NAMALWA (cell line): Measurements from ENCODE around the gene PALD1.
"Not testable (repeated sequence)": the region's sequence is repeated elsewhere in the genome, so short reads cannot be mapped to it uniquely, and the experiment has no call there.

ENCODE experiments used
- DNase-seq: peaks from one replicate; pipeline ENCODE4 v3.0.0-alpha.2; 2015; ENCODE audit warnings: low spot score

PALD1 gene

DNA sequence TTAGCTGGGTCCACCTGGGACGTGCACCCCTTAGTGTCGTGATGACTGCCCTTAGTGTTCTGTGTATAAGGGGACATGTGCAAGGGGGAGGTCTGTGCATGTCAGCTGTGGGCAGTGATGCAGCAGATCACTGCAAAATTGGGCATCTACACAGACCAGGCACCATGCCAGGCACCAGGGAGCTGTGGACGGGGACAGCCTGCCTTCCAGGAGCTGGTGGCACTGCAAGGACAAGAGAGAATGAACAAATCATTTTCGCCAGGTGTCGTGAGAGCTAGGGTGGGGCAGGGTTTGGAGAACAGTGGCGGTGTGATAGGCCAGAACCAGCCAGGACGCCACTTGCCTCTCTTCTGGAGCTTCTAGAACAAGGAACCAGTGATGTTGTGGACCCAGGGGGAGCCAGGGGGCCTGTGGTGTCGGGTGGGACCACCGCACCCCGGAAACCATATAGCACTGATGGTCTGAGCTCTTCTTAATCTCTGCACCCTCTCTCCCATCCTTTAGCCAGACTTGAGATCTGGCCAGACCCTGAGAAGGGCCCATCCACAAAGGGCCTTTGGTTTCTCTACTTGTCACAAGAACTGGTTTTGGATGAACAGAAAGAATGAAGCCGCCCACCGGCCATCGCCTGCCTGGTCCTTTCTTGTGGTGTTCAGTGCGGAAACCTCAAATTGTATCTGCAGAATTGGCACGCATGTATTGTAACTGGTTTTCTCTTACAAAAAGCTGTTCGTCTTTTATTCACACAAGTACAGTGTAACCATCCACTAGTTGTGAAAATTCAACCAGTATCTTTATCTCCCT, 93.3 kb downstream of the PALD1 start:
- no peak for DNase-seq

DNA sequence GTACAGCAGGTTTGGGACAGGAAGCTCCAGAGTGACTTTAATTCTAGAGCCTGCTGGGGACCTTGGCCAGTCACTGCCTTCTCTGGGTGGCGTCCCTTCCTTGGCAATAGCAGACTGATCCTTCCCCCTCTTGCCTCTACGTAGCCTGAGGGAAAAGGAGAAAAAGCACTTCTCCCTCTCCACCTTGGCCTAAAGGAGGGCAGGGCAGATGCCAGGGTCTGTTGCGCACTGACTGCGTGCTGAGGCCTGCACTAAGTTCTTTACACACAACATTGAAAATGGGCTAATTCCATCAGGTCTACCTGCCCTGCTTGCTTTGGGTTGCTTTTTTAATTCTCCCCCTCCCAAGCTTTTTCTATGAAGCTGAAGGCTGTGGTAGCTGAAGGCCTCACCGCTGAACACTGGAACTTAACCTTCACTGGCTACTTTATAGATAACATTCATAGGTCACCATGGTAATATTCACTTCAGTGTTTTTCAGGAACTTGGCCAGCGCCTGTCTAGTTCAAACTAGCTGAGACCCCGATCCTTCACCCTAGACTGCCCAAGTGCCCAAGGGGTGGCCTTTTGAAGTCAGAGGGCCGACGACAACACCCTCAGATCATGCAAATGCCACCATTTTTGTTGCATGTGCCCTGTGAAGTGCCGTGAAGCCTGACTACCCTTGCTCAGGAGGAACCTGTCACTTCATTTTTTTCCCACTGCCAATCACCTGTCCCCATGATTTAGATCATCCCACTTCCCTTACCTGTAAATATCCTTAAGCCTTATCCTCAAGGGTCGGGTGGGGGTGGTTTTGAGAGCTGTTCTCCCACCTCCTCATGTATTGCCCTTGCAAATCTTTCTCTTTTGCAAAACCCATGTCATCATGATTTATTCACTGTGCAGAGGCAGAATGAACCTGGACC, 95.3 kb downstream of the PALD1 start:
- DNase-seq: no peak

DNA sequence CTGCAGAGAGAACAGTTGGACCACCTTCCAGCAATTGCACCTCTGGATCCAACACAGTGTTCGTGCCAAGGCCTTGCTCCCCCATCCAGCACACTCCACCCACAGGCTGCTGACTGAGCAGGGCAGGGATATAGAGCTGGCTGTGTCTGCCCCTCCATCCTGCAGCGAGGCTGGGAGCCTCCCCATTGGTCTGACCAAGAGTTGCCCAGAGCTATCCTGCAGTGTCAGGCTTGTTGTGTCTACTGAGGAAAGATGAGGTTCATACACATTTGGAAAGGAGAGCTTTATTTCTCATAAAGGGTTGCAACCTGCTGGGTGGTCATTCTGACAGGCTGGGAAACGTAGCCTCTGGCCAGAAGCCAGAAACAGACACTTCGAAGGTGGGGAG, 96.9 kb downstream of the PALD1 start:
- no peak for DNase-seq

DNA sequence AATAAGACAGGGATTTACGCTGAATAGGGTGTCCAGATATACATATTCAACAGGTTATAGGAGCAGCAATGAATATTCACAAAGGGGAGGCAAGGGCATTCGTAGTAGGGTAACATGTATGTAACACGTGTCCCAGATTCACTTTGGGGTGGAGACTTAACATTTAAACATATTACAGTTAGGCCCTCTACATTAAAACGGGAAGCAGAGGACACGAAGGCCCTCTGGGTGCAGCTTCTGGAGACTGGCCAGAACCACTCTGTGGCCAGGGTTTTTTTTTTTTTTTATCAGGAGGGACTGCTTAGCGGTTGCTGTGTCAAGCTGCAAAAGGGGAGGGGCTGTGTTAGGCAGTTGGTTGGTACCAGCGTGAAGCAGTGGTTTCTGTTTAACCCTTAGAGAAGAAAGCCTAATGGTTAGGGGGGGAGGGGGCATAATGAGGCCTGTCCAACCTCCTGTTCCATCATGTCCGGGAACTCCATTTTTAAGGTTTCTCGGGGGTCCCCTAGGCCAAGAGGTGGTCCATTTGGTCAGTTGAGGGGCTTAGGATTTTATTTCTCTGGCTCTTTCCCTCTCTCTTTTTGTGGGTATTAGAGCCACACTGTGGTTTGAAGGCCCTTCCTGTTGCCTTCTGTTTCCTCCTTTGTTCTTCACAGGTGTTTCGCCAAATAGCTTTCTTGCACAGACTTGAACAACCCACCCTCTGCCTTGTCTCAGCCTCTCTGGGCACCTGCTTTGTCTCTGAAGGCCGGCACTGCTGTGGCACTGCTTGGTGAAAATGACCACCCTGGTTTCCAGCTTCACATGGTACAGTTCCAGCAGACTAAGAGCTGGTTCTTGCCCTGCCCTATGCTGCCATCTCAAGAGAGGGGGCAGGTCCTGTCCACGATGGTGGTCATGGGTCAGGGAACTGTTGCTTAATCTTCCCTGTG, 97.6 kb downstream of the PALD1 start:
- peak; percentile 57 for DNase-seq

DNA sequence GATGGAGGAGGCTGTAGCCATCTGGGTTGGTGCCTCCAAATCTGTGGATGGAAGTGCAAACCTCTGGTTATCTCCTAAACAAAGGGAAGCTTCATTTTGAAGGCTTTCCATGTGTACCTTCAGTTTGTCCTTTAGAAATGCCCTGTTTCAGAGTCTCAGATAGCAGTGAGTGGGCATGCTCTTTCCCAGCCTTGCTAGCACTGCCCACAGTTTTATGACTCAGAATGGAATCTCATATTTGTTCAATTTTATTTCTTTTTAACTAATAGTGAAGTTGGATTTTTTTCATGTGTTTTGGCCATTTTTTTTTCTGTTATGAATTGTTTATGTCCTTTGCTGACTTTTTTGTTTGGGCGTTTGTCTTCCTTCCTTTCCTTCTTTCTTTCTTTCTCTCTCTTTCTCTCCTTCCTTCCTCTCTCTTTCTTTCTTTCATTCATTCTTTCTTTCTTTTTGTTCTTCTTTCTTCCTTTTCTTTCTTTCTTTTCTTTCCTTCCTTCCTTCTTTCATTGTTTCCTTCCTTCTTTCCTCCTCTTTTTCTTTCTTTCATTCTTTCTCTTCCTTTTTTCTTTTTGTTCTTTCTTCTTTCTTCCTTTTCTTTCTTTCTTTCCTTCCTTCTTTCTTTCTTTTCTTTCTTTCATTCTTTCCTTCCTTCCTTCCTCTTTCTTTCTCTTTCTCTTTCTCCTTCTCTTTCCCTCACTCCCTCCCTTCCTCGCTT, 98.4 kb downstream of the PALD1 start:
- no peak for DNase-seq

DNA sequence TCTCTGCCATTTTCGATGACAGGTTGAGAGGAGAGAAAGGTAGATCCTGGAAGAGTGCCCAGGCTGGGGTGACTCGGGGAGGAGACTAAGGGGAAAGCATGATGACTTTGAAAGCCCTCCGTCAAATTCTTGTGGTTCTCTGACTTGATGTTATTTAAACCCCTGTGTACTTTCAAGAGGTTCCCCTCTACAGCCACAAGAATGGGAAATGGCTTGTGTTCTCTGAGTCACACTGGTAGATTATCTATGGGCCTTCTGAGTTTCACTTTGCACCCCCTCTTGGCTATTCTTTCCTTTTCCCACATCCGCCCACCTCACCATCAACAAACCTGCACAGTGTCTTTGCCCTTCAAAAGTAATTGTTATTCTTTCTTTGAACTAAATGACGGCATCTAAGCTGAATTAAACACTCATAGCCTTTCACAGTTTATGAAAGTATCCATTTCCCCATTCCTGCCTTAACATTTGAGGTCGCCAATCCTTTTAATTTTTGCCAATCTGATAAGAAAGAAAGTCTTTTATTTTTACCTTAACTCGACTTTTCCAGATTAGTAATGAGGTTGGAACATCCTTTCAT, 99.9 kb downstream of the PALD1 start:
- no peak for DNase-seq

DNA sequence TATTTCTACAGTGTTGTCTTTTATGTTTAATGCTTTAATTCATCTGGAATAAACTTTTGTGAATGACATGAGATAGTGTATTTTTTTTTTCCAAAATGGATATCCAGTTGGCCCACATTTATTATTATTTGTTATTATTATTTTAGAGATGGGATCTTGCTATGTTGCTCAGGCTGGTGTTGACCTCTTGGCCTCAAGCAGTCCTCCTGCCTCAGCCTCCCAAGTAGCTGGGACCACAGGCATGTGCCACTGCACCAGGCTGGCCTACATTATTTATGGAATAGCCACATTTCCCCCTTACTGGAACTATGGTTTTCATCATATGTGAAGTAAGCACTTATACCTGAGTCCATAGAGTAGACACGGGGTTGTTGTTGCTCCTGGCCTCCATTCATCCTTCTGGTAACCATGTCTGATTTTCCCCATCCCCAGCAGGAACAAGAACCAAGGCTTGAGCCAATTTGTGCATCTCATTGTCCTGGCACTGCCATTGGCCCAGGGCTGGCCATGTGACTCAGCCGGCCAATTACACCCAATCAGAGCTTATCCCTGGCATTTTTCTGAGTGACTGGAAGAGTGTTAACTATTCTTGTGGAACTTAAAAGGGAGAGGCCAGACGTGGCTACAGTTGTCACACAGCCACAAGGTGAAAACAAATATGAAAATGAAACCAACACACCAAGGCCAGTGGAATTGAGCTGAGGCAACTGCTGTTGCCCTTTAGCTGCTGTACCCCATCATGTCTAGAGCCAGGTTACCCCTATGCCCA, 100.9 kb downstream of the PALD1 start:
- no peak for DNase-seq

DNA sequence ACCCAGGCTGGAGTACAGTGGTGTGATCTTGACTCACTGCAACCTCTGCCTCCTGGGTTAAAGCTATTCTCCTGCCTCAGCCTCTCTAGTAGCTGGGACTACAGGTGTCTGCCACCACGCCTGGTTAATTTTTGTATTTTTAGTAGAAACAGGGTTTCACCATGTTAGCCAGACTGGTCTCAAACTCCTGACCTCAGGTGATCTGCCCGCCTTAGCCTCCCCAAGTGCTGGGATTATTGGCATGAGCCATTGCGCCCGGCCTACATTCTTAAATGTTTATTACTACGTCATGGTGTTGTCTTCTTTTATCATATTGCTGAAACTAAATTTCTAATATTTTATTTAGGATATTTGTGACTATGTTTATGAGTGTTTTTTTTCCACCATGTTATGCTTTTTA, 102.6 kb downstream of the PALD1 start:
- not testable (repeated sequence) for DNase-seq

DNA sequence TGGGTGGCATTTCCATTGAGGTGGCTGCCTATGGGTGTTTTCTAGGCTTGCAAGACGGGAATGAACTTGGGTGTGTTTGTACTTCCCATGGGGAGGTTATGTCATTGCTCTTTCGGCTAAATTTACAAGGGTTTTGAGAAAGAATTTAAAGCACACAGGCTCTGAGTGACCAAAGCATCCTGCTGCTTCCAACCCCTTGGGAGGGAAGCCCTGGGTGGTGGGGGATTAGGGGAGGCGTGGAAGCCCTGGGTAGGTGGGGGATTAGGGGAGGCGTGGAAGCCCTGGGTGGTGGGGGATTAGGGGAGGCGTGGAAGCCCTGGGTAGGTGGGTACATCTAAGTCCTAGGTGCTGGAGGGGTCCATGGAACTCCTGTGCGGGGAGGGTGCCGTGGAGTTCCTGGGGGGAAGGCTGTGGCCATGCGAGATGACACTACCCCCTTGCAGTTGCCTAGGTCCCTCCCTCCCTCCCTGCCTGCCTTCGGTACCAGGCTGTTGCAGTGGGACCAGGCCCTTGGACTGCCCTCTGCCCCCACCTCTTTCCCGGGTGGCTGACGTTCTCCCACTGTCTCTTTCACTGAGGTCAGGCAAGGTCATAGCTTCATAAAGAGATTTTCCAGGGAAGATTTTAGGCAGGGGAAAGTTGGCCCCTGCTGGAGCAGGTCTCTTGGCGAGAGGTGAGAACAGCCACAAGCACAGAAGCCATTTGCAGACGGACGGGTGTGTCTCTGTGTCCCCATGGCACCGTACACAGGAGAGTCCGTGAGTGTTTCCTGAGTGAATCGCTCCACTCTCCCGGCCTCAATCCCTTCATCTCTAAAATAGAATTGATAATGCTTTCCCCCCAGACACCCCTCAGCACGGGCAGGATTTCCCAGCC, 104.5 kb downstream of the PALD1 start:
- no peak for DNase-seq

DNA sequence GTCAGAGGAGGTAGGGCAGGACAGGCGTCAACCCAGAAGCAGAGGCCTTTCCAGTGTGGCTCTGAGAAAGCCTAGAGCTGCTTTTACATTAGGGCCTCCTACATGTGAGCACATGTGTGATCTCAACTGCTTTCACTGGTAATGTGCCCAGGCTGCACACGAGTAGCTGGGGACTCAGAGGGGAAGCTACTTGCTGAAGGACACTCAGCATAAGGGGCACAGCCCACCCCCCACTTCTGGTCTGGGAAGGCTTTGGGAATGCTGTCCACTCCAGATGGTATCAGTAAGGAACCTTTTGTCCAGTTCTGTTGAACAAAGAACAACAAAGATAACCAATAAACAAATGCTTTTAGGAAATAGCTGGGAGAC, 105.1 kb downstream of the PALD1 start:
- DNase-seq: no peak

DNA sequence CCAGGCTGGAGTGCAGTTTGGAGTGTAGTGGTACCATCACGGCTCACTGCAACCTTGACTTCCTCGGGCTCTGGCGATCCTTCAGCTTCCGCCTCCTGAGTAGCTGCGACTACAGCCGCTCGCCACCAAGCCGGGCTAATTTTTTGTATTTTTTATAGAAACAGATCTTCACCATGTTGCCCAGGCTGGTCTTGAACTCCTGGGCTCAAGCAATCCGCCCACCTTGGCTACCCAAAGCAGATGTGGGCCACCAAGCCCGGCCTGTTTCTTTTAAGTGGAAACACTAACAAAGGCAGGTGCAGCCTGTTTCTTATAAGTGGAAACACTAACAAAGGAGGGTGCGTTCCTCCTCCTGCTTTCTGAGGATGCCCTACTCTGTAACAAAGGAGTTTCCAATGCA, 105.8 kb downstream of the PALD1 start:
- DNase-seq: no peak

DNA sequence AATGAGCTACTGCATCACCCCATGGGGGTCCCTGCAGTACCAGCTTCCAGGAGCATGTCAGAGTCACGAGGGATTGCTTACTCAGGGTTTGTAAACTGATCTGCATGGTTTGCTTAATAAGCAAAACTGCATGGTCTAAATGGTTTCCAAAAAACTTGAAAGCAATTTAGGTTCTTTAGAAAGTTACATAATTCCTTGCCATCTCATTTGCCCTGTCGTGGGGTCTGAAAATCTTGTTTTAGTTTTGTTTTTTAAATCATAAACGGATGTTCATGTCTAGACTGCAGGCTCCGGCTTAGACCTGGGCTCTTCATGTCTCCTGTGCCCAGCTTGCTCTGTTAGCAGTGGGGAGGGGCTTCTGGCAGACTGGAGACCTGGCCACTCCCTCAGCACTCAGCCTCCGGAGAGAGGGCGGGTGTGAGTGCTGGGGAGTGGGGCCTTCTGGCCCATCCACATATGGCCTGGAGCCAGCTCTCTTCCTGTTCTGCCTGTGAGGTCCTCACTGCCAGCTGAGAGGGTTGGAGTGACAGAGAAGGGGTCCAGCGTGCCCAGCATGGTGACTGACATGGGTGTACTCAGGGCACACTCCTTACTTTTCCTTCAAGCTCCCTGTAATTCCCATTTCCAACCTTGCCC, 106.5 kb downstream of the PALD1 start:
- DNase-seq: no peak

DNA sequence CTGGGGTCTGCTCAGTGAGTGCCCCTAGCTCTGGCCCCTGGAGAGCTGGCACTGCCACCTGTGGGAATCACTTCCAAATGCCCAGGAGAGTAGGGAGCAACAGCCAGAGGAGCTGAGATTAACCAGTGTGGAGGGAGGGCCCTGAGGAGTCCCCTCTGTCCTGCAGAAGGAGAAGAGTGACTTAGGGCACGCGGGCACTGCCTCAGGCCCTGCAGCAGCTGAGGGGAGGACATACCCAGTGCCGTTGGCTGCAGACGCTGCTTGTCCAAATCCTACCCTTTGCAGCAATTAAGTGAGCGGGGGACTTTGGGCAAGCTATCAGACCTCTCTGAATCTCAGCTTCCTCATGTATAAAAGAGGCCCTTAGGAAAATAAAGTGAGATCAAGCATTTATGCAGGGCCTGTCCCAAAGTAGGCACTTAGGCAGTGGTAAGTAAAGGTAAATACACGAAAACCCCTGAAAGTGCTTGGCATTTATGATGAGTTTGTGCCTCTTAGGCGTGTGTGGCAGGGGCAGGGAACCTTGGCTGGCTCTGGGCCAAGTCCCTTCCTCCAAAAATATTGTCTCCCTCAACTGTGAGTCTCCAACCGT, 107.1 kb downstream of the PALD1 start:
- DNase-seq: no peak

DNA sequence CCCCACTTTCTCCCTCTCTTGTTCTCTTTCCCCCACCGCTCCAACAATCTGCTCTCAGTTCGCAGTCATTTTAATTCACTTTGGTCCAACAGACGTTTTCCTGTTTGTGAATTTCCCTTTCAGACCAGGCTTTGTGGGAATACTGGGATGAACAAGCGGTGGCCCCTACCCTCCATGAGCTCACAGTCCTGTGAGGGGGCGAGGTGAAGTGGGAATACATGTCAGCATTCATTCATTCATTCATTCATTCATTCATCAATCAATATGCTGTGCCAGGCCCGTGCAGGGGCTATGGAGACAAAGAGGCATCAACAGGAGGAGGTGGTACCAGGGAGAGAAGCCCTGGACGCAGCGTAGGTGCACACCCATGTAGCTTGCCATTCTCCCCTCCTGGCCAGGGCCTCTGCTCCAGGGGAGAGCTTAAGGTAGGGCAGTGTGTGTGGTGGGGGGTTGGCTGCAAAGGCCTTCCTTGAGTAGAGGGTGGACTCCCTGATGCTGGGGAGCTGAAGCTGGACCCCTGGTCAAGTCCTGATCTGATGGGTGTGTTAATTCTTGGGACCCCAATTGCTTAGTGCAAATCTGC, 107.9 kb downstream of the PALD1 start:
- DNase-seq: no peak

DNA sequence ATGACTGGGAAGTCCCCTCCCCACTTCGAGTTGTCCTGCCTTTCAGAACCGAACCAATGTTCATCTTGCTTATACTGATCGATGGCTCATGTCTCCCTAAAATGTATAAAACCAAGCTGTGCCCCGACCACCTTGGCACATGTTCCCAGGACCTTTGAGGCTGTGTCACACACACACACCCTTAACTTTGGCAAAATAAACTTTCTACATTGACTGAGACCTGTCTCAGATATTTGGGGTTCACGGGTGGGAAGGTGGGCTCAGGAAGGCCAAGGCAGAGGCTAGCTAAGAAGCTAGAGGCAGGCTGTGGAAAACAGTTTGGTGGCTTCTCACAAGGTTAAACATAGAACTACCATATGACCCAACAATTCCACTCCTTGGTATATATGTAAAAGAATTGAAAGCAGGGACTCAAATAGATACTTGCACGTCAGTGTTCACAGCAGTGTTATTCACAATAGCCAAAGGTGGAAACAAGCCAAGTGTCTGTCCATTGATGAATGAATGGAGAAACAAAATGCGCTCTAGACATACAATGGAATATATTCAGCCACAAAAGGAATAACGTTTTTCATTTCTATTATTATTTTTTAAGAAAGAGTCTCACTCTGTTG, 108.6 kb downstream of the PALD1 start:
- no peak for DNase-seq

DNA sequence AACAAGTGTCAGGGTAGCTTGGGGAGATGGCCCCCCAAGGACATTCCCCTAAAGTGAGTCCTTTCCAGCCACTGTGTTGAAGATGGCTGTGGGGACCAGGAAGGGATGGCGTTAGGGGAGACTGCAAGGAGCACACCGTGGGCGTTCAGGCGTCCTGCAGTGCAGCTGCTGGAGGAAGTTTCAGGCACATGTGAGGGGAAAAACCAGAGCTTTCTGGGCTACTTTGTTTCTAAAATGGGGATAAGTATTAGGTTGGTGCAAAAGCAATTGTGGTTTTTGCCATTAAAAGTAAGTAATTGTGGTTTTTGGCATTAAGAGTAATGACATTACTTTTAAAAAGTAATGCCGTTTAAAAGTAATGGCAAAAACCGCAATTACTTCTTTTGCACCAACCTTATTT, 109.7 kb downstream of the PALD1 start:
- no peak for DNase-seq

DNA sequence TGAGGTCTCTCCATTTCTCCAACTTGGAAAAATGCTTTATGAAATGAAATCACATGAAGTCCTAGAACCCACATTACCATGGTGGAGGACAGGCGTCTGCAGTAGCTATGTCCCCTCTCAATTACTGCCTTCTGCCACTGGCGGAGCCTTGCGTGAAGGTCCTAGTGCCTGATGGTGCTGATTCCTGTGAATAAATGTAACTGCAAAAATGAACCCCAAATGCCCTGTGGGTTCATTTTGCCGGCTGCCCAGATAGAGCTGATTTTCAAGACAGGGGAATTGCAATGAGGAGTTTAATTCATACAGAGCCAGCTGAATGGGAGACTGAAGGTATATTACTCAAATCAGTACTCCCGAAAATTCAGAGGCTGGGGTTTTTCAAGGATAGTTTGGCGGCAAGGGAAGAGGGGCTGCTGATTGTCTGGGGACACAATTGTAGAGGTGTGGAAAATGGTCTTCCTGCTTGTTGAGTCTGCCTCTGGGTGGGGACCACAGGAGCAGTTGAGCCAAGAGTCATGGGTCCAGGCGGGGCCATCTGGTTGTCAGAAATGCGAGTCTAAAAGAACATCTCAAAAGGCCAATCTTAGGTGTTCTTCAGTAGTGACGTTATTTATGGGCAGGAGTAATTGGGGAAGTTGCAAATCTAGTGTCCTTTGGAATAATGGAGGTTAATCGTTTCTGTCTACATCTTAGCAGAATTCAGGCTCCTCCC, 110.4 kb downstream of the PALD1 start:
- no peak for DNase-seq
